ENCODE data around the gene PRUNE1.

DNA sequence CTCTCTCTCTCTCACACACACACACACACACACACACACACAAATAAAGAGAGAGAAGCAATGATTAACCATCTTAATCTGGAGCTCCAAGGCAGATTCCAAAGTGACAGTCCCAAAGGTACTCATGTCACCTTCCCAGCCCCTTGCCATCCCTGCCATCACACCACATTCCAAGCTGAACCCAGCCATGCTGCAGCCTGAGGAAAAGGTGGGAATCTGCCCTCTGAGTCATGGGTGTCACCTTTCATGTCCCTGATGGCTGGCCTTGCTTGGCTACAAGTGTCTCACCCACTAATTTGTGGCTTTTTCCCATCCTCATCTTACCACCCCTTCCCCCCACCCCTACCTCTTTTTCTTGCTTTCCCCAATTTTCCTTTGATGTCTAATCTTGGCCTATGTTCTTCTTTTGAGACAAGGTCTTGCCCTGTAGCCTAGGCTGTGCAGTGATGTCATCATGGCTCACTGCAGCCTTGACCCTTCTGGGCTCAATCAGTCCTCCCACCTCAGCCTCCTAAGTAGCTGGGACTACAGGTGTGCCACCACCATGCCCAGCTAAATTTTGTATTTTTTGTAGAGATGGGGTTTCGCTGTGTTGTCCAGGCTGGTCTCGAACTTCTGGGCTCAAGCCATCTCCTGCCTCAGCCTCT is 22.9 kb upstream of the PRUNE1 start:
- TF ChIP-seq ISL1 (CRISPR knock-in tag; IDR thresholded peaks at IDR 0.05) (no peak), ZFP30 (CRISPR knock-in tag; IDR thresholded peaks at IDR 0.05) (no peak), ZC3H10 (CRISPR knock-in tag; IDR thresholded peaks at IDR 0.05) (no peak), ZFP3 (CRISPR knock-in tag; IDR thresholded peaks at IDR 0.05) (no peak), ZNF70 (CRISPR knock-in tag; IDR thresholded peaks at IDR 0.05) (no peak), SNAI2 (CRISPR knock-in tag; IDR thresholded peaks at IDR 0.05) (no peak), TCF4 (CRISPR knock-in tag; IDR thresholded peaks at IDR 0.05; ENCODE audit: borderline replicate concordance) (no peak), ARNTL (CRISPR knock-in tag; IDR thresholded peaks at IDR 0.05; ENCODE audit: borderline replicate concordance, low read depth) (no peak), RARB (CRISPR knock-in tag; IDR thresholded peaks at IDR 0.05) (no peak), OSR1 (CRISPR knock-in tag; IDR thresholded peaks at IDR 0.05) (no peak), TOX (CRISPR knock-in tag; IDR thresholded peaks at IDR 0.05; ENCODE audit: borderline replicate concordance) (no peak)
- TF ChIP-seq, protein P1, sequence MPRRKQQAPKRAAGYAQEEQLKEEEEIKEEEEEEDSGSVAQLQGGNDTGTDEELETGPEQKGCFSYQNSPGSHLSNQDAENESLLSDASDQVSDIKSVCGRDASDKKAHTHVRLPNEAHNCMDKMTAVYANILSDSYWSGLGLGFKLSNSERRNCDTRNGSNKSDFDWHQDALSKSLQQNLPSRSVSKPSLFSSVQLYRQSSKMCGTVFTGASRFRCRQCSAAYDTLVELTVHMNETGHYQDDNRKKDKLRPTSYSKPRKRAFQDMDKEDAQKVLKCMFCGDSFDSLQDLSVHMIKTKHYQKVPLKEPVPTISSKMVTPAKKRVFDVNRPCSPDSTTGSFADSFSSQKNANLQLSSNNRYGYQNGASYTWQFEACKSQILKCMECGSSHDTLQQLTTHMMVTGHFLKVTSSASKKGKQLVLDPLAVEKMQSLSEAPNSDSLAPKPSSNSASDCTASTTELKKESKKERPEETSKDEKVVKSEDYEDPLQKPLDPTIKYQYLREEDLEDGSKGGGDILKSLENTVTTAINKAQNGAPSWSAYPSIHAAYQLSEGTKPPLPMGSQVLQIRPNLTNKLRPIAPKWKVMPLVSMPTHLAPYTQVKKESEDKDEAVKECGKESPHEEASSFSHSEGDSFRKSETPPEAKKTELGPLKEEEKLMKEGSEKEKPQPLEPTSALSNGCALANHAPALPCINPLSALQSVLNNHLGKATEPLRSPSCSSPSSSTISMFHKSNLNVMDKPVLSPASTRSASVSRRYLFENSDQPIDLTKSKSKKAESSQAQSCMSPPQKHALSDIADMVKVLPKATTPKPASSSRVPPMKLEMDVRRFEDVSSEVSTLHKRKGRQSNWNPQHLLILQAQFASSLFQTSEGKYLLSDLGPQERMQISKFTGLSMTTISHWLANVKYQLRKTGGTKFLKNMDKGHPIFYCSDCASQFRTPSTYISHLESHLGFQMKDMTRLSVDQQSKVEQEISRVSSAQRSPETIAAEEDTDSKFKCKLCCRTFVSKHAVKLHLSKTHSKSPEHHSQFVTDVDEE (CRISPR knock-in tag; IDR thresholded peaks at IDR 0.05): no peak
- TF ChIP-seq, protein P2, sequence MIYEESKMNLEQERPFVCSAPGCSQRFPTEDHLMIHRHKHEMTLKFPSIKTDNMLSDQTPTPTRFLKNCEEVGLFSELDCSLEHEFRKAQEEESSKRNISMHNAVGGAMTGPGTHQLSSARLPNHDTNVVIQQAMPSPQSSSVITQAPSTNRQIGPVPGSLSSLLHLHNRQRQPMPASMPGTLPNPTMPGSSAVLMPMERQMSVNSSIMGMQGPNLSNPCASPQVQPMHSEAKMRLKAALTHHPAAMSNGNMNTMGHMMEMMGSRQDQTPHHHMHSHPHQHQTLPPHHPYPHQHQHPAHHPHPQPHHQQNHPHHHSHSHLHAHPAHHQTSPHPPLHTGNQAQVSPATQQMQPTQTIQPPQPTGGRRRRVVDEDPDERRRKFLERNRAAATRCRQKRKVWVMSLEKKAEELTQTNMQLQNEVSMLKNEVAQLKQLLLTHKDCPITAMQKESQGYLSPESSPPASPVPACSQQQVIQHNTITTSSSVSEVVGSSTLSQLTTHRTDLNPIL (CRISPR knock-in tag; IDR thresholded peaks at IDR 0.05; ENCODE audit: low read depth): no peak

All from SK-N-SH treated with all-trans-retinoic acid at 6 μM for 48 hours (cell line).